LNCAP (cell line): Measurements from ENCODE around the gene LCK.

Experiments used
- TF ChIP-seq, protein P1 (sequence below): fragments of 450-650 bp; IDR thresholded peaks from 2 replicates; pipeline ENCODE4 v1.5.1; 2017; ENCODE audit warnings: mild to moderate bottlenecking

LCK gene

DNA sequence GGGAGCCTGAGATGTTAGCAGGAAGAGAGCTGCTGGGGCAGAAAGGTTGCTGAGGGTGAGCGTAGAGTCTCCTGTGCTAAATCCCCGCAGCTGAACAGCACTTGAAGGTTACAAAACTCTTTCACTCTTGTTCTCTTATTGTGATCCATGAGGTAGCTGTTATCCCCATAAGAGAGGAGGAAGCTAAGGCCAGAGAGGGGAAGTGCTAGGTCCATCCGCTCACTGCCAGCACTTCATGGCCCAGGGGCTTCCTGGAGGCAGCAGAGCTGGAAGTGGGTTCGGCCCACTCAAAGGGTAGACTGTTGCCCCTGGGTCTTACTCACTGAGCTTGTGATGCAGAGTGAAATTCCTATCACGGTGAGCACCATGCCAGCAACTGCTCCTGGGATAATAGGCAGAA is 34.5 kb upstream of the LCK start:
- TF ChIP-seq, protein P1, sequence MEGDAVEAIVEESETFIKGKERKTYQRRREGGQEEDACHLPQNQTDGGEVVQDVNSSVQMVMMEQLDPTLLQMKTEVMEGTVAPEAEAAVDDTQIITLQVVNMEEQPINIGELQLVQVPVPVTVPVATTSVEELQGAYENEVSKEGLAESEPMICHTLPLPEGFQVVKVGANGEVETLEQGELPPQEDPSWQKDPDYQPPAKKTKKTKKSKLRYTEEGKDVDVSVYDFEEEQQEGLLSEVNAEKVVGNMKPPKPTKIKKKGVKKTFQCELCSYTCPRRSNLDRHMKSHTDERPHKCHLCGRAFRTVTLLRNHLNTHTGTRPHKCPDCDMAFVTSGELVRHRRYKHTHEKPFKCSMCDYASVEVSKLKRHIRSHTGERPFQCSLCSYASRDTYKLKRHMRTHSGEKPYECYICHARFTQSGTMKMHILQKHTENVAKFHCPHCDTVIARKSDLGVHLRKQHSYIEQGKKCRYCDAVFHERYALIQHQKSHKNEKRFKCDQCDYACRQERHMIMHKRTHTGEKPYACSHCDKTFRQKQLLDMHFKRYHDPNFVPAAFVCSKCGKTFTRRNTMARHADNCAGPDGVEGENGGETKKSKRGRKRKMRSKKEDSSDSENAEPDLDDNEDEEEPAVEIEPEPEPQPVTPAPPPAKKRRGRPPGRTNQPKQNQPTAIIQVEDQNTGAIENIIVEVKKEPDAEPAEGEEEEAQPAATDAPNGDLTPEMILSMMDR = no peak

- TF ChIP-seq, protein P1 = no peak
Measured at GRCh38 chr1:32219022-32219421, 32.0 kb upstream of the LCK start.

DNA sequence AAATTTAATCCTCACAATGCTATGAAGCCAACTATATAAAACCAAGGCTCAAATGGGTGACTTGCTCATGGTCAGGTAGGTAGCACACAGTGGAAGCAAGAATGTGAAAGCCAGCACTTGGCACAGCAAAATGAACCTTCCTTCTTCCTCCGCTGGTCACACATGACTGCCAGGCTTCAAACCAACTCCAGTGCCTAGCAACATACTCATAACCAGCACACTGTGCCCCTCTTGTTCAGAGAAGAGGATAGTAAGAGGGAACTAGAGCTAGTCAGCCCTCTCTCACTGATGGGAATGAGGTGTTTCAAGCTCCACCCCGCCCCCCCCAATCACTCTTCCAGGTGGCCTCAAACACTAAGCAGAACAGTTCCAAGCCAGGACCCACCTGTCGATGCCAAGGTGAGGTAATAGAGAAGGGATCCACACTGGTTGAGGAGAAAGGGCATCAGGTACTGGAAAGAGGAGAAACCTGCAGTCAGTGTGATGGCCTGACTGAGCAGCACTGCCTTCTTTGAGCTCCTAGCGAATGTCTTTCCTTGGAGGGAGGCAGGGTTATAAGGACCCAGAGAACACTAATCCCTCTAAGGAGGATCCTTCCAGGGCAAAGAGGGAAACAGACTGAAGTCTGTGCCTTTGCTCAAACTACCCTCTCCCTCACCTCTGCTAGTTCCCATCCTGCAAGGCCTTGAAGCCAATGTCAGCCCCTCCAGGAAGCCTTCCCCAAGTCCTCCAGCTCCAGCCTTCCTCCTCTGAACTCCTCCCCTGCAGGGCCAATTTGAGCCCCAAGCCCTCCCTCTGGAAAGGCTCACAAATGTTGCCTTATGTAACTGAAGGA is 30.1 kb upstream of the LCK start:
- TF ChIP-seq, protein P1 = no peak

DNA sequence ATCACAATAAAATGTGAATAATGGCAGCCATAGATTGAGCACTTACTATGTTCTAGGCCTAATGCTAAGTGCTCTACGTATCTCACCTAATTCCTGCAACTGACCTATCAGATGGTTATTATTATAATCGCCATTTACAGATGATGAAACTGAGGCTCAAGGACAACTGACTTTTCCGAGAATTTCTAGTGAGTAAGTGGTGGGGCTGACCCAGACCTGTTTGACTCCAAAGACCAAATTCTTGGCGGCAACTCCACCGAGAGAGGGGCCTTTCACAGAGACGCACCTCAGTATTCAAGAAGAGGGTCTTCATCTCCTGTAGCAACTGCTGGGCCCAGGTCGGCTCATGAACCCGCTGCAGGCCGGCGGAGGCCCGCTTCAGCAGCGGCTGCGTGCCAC is 29.5 kb upstream of the LCK start:
- TF ChIP-seq, protein P1 = no peak

GRCh38 chr1:32221980-32222755 is 28.9 kb upstream of the LCK start, which contains the start of the genes EIF3I and TMEM234:
Gene EIF3I (plus strand): TSS chr1:32222407. CDS start chr1:32222442, 35 bp downstream.
Gene TMEM234 (minus strand): TSS chr1:32222353. CDS start chr1:32222322, 31 bp downstream.
- TF ChIP-seq, protein P1 = no peak

DNA sequence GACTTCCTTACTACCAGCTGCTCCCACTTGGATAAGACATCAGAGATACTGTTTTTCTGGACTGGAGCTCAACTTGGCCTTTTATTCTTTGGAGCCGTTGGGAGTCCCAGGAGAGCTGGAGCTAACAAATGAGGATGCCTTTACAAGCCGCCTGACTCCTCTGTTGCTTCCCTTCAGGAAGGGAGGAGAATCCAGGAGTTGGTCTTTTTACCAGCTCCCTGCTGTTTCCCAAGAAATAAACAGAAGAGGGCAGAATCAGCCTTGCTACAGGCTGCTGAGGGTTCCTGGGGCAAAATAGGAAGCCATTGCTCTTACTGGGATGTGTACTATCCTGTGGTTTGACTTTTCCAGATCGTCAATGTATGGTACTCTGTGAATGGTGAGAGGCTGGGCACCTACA is 27.4 kb upstream of the LCK start:
- TF ChIP-seq, protein P1 = no peak; the same call in 1 of the 2 replicates

GRCh38 chr1:32224285-32224684 is 26.8 kb upstream of the LCK start:
- TF ChIP-seq, protein P1 = no peak
